GM12801 (cell line): Measurements from ENCODE around the gene CD3G.

Source experiments
- CTCF ChIP-seq: IDR thresholded peaks from one replicate; pipeline ENCODE4 v1.5.1; 2011; ENCODE audit warnings: control low read depth; ENCODE audit not compliant: insufficient read length; ENCODE audit errors: extremely low read depth

CD3G gene

GRCh38 chr11:118342503-118343161 lies 1.5 kb upstream of the CD3G start, which contains the start of gene CD3D:
Gene CD3D (minus strand): TSS chr11:118342705. CDS start chr11:118342607, 98 bp downstream.
- TF ChIP-seq CTCF, result no peak

GRCh38 chr11:118343248-118343647 lies 896 bp upstream of the CD3G start:
- no peak for TF ChIP-seq CTCF

GRCh38 chr11:118349475-118349874 lies 5.3 kb downstream of the CD3G start:
- TF ChIP-seq CTCF, result no peak

- no peak for TF ChIP-seq CTCF
Measured at GRCh38 chr11:118353084-118353710, 9.1 kb downstream of the CD3G start.

- no peak for TF ChIP-seq CTCF
Measured at GRCh38 chr11:118358071-118358470, 13.9 kb downstream of the CD3G start.

- no peak for TF ChIP-seq CTCF
Measured at GRCh38 chr11:118359295-118359958, 15.3 kb downstream of the CD3G start, which contains the start of gene UBE4A. Gene UBE4A (plus strand): TSS chr11:118359600. CDS start chr11:118365081, 5,481 bp downstream.

- no peak for TF ChIP-seq CTCF
Measured at GRCh38 chr11:118364956-118365615, 20.9 kb downstream of the CD3G start.
